Testis (tissue), 2 donors: ENCODE measurements around the gene ALPK3.

Experiments
- CTCF ChIP-seq, 3 experiments: fragments of 450-650 bp in 2 of 3; fragments of 200-600 bp in 1 of 3; sonication (generic) in 1 of 3; IDR thresholded peaks; one replicate each; pipeline ENCODE4 v1.5.1; 2016 to 2019; ENCODE audit warnings: antibody characterized with exemption in 3 of 3, mild to moderate bottlenecking in 2 of 3, moderate library complexity in 1 of 3
- POLR2A ChIP-seq: fragments of 450-650 bp; IDR thresholded peaks from one replicate; pipeline ENCODE4 v1.6.1; 2017; ENCODE audit warnings: antibody characterized with exemption, mild to moderate bottlenecking, moderate library complexity

GRCh38 chr15:84826369-84826823, 9.2 kb downstream of the ALPK3 start:
- TF ChIP-seq CTCF (IDR thresholded peaks at IDR 0.05): no peak
- TF ChIP-seq POLR2A: no peak
